Ovary (tissue), 9 donors: Measurements from ENCODE around the gene ADAMTS8. TPM values are rescaled to one million over a fixed set of nuclear protein-coding genes. Genes with fewer than 3 reads are reported as not detected.

Source experiments
- DNase-seq, 5 donors: peaks; one replicate each; pipeline ENCODE4 v3.0.0-alpha.2; 2019 to 2020
- H3K27ac ChIP-seq, 2 donors: fragments of 200-600 bp; one replicate each; pipeline versions ENCODE4 v1.5.1 to v1.8.0; 2019 to 2022
- H3K27me3 ChIP-seq: fragments of 200-600 bp; one replicate; pipeline ENCODE4 v1.8.0; 2022
- H3K36me3 ChIP-seq: fragments of 200-600 bp; sonication (generic); one replicate; pipeline ENCODE4 v1.5.1; 2019
- H3K4me1 ChIP-seq: one replicate; pipeline ENCODE4 v1.8.1; 2013; ENCODE audit warnings: mild to moderate bottlenecking, moderate library complexity; ENCODE audit not compliant: insufficient read depth
- H3K4me3 ChIP-seq: fragments of 200-600 bp; sonication (generic); one replicate; pipeline ENCODE4 v1.5.1; 2017
- H3K9me3 ChIP-seq, 2 donors: fragments of 200-600 bp in 1 of 2; sonication (generic) in 1 of 2; one replicate each; pipeline versions ENCODE4 v1.5.1 to v1.8.1; 2013 to 2019; ENCODE audit warnings: mild to moderate bottlenecking in 1 of 2, moderate library complexity in 1 of 2
- EP300 ChIP-seq: sonication (generic); formaldehyde crosslinking; IDR thresholded peaks from one replicate; pipeline ENCODE4 v1.6.1; 2017; ENCODE audit warnings: antibody characterized with exemption
- POLR2A ChIP-seq: fragments of 450-650 bp; IDR thresholded peaks from one replicate; pipeline ENCODE4 v1.6.1; 2017; ENCODE audit warnings: antibody characterized with exemption, mild to moderate bottlenecking, moderate library complexity
- WGBS, 3 donors: extraction: QIAGEN DNeasy Blood & Tissue Kit in 1 of 3; methylation state at CpG; one replicate each; pipeline versions ENCODE4 v1.1.5 to v1.1.7; 2013 to 2017; 5-methylcytosine and 5-hydroxymethylcytosine counted together
- intact Hi-C, 4 donors: fragments of 100-400 bp; cut with DNase I; formaldehyde crosslinking; loops; one replicate each; pipeline versions ENCODE4 v1.11.0 to v1.15.1; 2022 to 2023
- polyA plus RNA-seq, 2 donors: library from polyadenylated mRNA; stranded (reverse); fragments of 200-250 nt in 1 of 2; fragments of 350-450 nt in 1 of 2; fragmentation: Illumina TruSeq in 1 of 2; extraction: RNeasy Lipid Tissue Mini Kit (QIAGEN cat#74804) in 1 of 2; gene quantifications; one replicate each; pipeline ENCODE4 v1.2.3, GENCODE V29; 2013 to 2014
- total RNA-seq, 7 donors: library from RNA; depleted of rRNA in 2 of 7; stranded (reverse); fragments of >200 nt in 2 of 7; fragmentation: NEBNext Ultra II Directional in 3 of 7; extraction: Animal tissue kit (Norgen Biotek cat#: 25700) in 3 of 7; gene quantifications; one replicate each; pipeline versions ENCODE4 v1.1.0 to v1.2.4, GENCODE V29; 2016 to 2023
- TF ChIP-seq, protein P1 (sequence below), 3 donors: fragments of 450-650 bp in 2 of 3; fragments of 200-600 bp in 1 of 3; IDR thresholded peaks; one replicate each; pipeline versions ENCODE4 v1.5.1 to v1.8.0; 2016 to 2022; ENCODE audit warnings: antibody characterized with exemption in 3 of 3, mild to moderate bottlenecking in 1 of 3
- donor health status: DM: no; HTN: no; CAD: no; lungs with moderate emphysema.
- donor health status: DM: no; HTN: no; CAD: no.
- donor health status: Bipolar disorder and iron deficiency.
- donor health status: DM: yes; HTN: yes; CAD: no.
- donor health status: DM: no; HTN: no; CAD: no.
- donor health status: DM: yes; HTN: yes; CAD: no.

The ADAMTS8 gene
- total and polyA plus RNA-seq, 9 donors, result 0.24 to 2.1 (median 1.1) TPM

DNA sequence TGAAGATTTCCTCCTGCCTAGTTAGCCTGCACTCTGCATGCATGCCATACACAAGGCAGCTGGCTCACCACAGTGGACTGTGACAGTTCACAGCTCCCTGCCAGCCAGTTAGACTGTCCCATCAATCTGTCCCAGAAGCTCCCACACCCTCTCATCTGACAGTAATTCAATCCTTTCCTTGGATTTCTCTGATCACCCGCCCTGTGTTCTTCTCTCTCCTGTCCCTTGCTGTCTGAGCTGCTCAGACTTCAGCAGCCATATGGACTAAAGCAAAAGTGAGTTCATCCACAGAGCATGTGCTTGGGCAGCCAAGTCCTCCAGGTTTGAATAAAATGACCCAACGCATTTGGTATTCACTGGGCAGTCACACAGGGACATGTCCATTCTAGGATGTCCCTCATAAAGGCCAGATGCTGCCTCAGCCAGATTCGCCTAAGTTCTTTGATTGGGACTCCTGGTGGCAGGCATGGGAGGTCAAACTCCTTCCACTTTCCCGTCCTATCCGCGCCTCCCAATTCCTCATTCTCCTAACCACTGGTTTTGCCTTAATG lies 59.2 kb downstream of the ADAMTS8 start:
- no peak for DNase-seq
- Histone ChIP-seq H3K4me3 (no peak overlapping the region), H3K9me3 (no peaks in the 10 kb centered on the region), H3K27ac (no peak overlapping the region), H3K36me3 (no peaks in the 10 kb centered on the region), H3K27me3 (no peaks in the 10 kb centered on the region), H3K4me1 (no peaks in the 10 kb centered on the region)
- WGBS, 3 donors, result 72 to 84% (median 77%) methylated on average over 6 of the region's 6 CpGs
- TF ChIP-seq EP300 (no peak), POLR2A (no peak)
- TF ChIP-seq, protein P1, sequence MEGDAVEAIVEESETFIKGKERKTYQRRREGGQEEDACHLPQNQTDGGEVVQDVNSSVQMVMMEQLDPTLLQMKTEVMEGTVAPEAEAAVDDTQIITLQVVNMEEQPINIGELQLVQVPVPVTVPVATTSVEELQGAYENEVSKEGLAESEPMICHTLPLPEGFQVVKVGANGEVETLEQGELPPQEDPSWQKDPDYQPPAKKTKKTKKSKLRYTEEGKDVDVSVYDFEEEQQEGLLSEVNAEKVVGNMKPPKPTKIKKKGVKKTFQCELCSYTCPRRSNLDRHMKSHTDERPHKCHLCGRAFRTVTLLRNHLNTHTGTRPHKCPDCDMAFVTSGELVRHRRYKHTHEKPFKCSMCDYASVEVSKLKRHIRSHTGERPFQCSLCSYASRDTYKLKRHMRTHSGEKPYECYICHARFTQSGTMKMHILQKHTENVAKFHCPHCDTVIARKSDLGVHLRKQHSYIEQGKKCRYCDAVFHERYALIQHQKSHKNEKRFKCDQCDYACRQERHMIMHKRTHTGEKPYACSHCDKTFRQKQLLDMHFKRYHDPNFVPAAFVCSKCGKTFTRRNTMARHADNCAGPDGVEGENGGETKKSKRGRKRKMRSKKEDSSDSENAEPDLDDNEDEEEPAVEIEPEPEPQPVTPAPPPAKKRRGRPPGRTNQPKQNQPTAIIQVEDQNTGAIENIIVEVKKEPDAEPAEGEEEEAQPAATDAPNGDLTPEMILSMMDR (IDR thresholded peaks at IDR 0.05), result no peak
- intact Hi-C loops, result no loop called here

DNA sequence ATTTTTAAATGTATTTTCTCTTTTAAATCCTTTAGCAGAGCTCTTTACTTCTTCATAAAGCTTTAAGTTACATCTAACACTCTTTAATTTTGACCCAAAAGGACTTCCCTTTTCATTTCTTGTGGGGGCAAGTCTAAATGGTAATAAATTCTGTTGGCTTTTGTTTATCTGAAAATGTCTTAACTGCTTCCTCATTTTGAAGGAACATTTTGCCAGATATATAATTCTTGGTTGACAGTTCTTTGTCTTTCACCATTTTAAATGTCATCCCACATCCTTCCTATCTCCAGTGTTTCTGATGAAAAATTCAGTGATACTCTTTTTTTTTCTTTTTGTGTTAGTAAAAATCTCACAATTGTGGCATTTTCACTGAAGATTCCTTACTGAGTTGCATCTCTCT lies 69.0 kb downstream of the ADAMTS8 start:
- Histone ChIP-seq H3K27ac (no peak overlapping the region), H3K4me3 (no peak overlapping the region), H3K27me3 (no peaks in the 10 kb centered on the region), H3K9me3 (no peaks in the 10 kb centered on the region), H3K36me3 (no peaks in the 10 kb centered on the region), H3K4me1 (no peaks in the 10 kb centered on the region)
- intact Hi-C loops, result no loop called here
- no peak for DNase-seq
- TF ChIP-seq EP300 (no peak), POLR2A (no peak)
- TF ChIP-seq, protein P1 (IDR thresholded peaks at IDR 0.05), result no peak

DNA sequence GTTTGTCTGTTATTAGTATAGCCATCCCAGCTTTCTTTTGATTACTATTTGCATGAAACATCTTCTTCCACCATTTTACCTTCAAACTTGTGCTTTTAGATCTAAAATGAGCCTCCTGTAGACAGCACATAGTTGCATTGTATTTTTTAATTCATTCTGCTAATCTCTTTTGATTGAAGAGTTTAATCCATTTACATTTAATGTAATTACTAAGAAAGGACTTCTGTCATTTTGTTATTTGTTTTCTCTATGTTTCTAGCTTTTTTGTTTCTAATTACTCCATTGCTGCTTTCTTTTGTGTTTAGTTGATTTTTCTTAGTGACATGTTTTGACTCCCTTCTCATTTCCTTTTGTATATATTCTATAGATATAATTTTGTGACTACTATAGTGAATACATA lies 70.0 kb downstream of the ADAMTS8 start:
- no peaks in the 10 kb centered on the region for H3K9me3 ChIP-seq
- TF ChIP-seq EP300 (no peak), POLR2A (no peak)
- TF ChIP-seq, protein P1 (IDR thresholded peaks at IDR 0.05), result no peak
- H3K4me3 ChIP-seq, result no peak overlapping the region
- H3K27me3 ChIP-seq, result no peaks in the 10 kb centered on the region
- H3K36me3 ChIP-seq, result no peaks in the 10 kb centered on the region
- H3K27ac ChIP-seq, result no peak overlapping the region
- intact Hi-C loops, result no loop called here
- no peaks in the 10 kb centered on the region for H3K4me1 ChIP-seq
- DNase-seq, result no peak

Other genes with a start within 250 kb of the ADAMTS8 start
- gene ZBTB44, start 113.7 kb downstream of the ADAMTS8 start, total RNA-seq, result 10 to 100 TPM; 46.9 to 83.0 (median 60.4) TPM
- gene ZBTB44, start 113.7 kb downstream of the ADAMTS8 start, polyA plus RNA-seq, result 10 to 100 TPM; 19.1 to 22.8 TPM
- gene ADAMTS15, start 20.0 kb upstream of the ADAMTS8 start, total RNA-seq, result 1 to 10 TPM in 6 of 7 donors, under 1 TPM in 1; 0.95 to 7.2 (median 3.4) TPM
- gene ADAMTS15, start 20.0 kb upstream of the ADAMTS8 start, polyA plus RNA-seq, result 1 to 10 TPM; 1.2 to 2.7 TPM